AG04450 (cell line): ENCODE measurements around the gene SCMH1. TPM values are rescaled to one million over a fixed set of nuclear protein-coding genes. Genes with fewer than 3 reads are reported as not detected.

Experiments
- CTCF ChIA-PET: fragments of 300-600, 350-600 bp; formaldehyde crosslinking; extraction: SDS; loops from one replicate; lab custom pipeline; 2022; ENCODE audit warnings: antibody characterized with exemption, inconsistent platforms; lab: Charles Lee
- POLR2A ChIA-PET: fragments of 350-600 bp; formaldehyde crosslinking; extraction: SDS; loops from one replicate; lab custom pipeline; 2021; ENCODE audit warnings: antibody characterized with exemption, inconsistent platforms; lab: Yijun Ruan, JAX
- DNase-seq: peaks from one replicate; pipeline ENCODE4 v3.0.0-alpha.2; 2011; ENCODE audit warnings: low read depth, low spot score
- H3K27ac ChIP-seq: one replicate; pipeline ENCODE4 v1.5.1; 2012; ENCODE audit warnings: low read depth, low read length, control low read depth
- H3K27me3 ChIP-seq: one replicate; pipeline ENCODE4 v1.6.0; 2012; ENCODE audit warnings: low read length; ENCODE audit not compliant: control insufficient read depth, insufficient read depth
- H3K4me3 ChIP-seq: 2 replicates; pipeline ENCODE4 v1.5.1; 2011; ENCODE audit warnings: mild to moderate bottlenecking, low read depth, low read length, control low read depth
- H3K9me3 ChIP-seq: 2 replicates; pipeline ENCODE4 v1.5.1; 2012; ENCODE audit warnings: low read length; ENCODE audit not compliant: control insufficient read depth, insufficient read depth
- CTCF ChIP-seq: IDR thresholded peaks from 2 replicates; pipeline ENCODE4 v1.5.1; 2011; ENCODE audit warnings: low read depth, low read length, control low read depth, inconsistent platforms
- polyA plus RNA-seq: library from polyadenylated mRNA; depleted of rRNA; stranded (reverse); fragments of >200 nt; gene quantifications from 2 replicates; pipeline ENCODE4 v1.2.3, GENCODE V29; 2011

SCMH1 gene
- polyA plus RNA-seq, 1 experiment, result 32.1 TPM

- ChIA-PET POLR2A (no interaction called here), CTCF (no interaction called here)
- Histone ChIP-seq H3K4me3 (no peak overlapping the region), H3K27ac (no peak overlapping the region), H3K27me3 (no peaks in the 10 kb centered on the region), H3K9me3 (no peaks in the 10 kb centered on the region)
- no peak for TF ChIP-seq CTCF
- no peak for DNase-seq
Observed at GRCh38 chr1:41046347-41046775, 195.7 kb downstream of the SCMH1 start.

GRCh38 chr1:41045740-41046139, 196.4 kb downstream of the SCMH1 start:
- Histone ChIP-seq H3K4me3 (no peak overlapping the region), H3K27me3 (no peaks in the 10 kb centered on the region), H3K27ac (no peak overlapping the region), H3K9me3 (no peaks in the 10 kb centered on the region)
- no peak for DNase-seq
- TF ChIP-seq CTCF, result no peak
- ChIA-PET POLR2A (no interaction called here), CTCF (no interaction called here)

- ChIA-PET CTCF (interaction anchor here (0.6 kb wide), 1 partner anchor 904 kb away, joined by 3 read pairs; no protein-coding TSS in a partner anchor), POLR2A (no interaction called here)
- no peaks in the 10 kb centered on the region for H3K9me3 ChIP-seq
- H3K27me3 ChIP-seq, result no peaks in the 10 kb centered on the region
- no peak overlapping the region for H3K4me3 ChIP-seq
- no peak overlapping the region for H3K27ac ChIP-seq
- DNase-seq, result no peak
- TF ChIP-seq CTCF, result no peak
Observed at GRCh38 chr1:41044187-41044586, 197.9 kb downstream of the SCMH1 start.

- POLR2A ChIA-PET, result no interaction called here
- TF ChIP-seq CTCF, result no peak
- Histone ChIP-seq H3K27ac (no peak overlapping the region), H3K9me3 (no peaks in the 10 kb centered on the region), H3K4me3 (no peak overlapping the region), H3K27me3 (no peaks in the 10 kb centered on the region)
- DNase-seq, result no peak
- CTCF ChIA-PET, result interaction anchor here (0.5 kb wide), 1 partner anchor 106 kb away, joined by 5 read pairs; no protein-coding TSS in a partner anchor
Observed at GRCh38 chr1:41041614-41042270, 200.4 kb downstream of the SCMH1 start.

GRCh38 chr1:41038110-41038509, 204.0 kb downstream of the SCMH1 start:
- Histone ChIP-seq H3K9me3 (no peaks in the 10 kb centered on the region), H3K4me3 (no peak overlapping the region), H3K27ac (no peak overlapping the region), H3K27me3 (no peaks in the 10 kb centered on the region)
- peak; percentile 35 for TF ChIP-seq CTCF
- ChIA-PET CTCF (interaction anchor here (1.2 to 1.3 kb wide), 2 partner anchors 380 to 395 kb away, joined by 3 read pairs; no protein-coding TSS in a partner anchor), POLR2A (no interaction called here)
- DNase-seq, result no peak
